GM18867 (cell line): ENCODE measurements around the gene MAGOHB.

Source experiments
- ATAC-seq: cut with Tn5 transposase; IDR thresholded peaks from one replicate; pipeline ENCODE4 v1.9.1; 2021; ENCODE audit warnings: mild to moderate bottlenecking, moderate library complexity; ENCODE audit not compliant: unreplicated experiment

Gene MAGOHB

DNA sequence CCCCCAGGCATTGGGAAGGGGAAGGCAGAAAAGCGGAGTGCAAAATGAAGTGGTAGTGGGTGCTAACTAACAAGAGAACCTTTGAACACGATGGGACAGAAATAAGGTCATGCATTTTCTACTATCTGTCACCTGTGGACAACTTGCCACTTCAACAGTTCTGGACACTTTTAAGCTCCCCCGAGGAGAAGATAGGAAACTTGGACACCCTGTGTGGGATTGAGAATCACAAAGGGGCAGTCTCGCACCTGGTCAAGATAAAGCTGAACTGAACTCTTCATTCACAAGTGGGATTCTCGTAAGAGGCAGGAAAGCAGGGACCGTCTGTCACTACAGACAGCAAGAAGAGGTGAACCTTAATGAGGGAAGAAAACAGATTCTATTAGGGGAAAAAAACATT, 56.1 kb downstream of the MAGOHB start:
- ATAC-seq = no peak

DNA sequence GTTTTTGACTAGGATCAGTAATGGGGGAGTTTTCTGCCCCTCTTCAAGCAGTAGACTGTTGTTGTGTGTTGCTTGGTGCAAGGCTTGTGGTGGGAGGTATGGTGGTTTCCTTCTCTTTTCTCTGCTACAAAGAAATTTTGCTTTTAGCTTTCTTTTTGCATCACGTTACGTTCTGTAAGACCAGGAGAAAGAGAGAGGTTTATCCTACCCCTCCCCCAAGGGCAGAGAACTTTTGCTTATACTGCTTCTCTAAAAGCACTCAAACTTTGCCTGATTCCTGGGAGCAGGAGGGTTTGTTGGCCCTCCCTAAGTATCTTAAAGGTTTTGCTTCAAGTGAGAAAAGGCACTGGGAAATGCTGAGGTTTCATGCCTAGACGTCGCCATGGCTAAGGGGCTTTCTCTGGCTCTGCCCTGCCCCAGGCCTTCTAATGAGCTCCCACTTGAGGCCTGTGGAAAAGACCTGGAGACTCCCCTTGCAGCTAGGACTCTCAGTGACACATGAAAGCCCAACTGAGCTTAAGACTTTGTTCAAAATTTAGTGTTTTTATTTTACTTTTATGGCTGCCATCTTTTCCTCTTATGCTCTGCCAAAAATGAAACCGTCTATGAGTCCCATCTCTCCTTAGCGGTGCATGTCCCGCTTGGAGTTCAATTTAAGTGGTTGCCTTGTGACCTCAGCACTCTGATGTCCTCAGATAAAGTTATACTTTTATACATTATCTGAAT, 58.5 kb downstream of the MAGOHB start:
- ATAC-seq = no peak

DNA sequence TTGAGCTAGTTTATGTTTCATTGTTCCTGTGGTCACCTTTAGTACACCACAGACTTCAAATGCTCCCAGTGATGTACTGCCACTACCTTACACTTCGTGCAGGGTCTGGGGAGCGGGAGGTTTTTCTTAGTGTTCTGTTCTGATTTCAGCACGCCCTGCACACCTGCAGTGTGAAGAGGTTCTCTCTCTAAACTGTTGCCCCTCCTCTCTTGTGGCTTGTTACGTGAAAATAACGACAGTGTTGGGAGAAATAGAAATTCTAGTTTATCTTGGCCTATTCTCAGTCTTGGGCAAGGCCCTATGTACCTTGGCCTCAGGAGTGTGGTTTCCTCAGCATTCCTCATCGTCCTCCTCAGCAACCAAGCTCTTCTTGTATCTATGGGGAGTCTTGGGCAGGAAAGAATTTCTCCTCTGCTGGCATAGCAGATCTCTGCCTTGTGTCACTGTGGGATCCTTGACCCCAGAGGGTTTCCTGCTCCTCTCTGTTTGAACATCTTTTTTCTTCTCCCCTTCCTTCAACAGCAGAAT, 59.1 kb downstream of the MAGOHB start:
- ATAC-seq = no peak
